ENCODE measurements around the gene KIZ. TPM values are rescaled to one million over a fixed set of nuclear protein-coding genes. Genes with fewer than 3 reads are reported as not detected.

KIZ gene
- total RNA-seq, 4 donors from 2014 or later: 46.7 to 73.0 (median 48.6) TPM

DNA sequence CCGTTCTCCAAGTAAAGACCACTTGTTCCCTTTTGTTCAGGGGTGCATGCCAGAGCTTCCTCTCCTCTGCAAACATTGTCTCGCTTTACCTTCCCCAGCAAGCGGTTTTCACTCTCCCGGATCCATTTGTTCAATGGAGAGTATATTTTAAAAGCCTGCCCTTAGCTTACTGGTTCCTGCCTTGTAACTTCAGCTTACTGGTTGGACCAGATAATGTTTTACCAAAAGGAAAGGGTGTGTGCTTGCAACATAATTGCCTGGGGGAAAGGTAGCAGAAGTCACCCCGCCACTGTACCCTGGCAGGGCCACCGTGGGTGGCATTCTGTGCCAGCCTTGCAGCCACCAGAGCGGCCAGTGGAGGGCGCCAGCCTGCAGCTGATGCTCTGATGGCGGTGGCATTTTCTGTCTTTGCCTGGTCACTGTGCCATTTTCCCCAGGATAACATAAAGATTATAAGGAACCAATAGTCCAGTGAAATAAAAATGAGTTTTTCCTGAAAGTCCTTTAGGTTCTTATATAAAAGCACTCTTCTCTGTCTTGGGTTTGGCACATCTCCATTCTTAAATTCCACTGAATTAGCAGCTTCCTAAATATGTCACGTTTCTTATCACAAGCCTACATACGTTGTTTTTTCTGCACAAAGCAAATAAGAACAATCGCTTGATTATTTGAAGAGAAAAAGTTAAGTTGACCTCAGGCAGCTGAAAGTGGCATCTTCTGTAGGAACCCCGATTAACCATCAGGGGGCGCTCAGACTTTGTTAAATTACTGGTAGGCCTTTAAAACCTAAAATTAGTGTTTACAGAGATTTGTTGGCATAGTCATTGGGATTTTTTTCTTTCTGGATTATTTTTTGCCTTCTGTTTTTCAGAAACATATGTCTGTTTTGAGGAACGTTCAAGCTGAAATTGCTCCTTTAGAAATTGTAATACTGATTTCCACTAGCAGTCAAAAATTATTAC, 109.9 kb downstream of the KIZ start:
- Histone ChIP-seq H3K9me3 (no peaks in the 10 kb centered on the region), H3K4me3 (replicated peaks in 1 of 3) (no peak overlapping the region), H3K27me3 (no peaks in the 10 kb centered on the region), H3K27ac (peak overlapping the region; percentile 13 to 77 (median 49)), H3K4me1 (peaks cover 25 to 35% of the 10 kb centered on the region in 2 donors), H3K36me3 (no peaks in the 10 kb centered on the region)
- peak; percentile 68 to 76 for DNase-seq
- no peak for TF ChIP-seq POLR2A (IDR thresholded peaks at IDR 0.05)
- TF ChIP-seq, protein P1, sequence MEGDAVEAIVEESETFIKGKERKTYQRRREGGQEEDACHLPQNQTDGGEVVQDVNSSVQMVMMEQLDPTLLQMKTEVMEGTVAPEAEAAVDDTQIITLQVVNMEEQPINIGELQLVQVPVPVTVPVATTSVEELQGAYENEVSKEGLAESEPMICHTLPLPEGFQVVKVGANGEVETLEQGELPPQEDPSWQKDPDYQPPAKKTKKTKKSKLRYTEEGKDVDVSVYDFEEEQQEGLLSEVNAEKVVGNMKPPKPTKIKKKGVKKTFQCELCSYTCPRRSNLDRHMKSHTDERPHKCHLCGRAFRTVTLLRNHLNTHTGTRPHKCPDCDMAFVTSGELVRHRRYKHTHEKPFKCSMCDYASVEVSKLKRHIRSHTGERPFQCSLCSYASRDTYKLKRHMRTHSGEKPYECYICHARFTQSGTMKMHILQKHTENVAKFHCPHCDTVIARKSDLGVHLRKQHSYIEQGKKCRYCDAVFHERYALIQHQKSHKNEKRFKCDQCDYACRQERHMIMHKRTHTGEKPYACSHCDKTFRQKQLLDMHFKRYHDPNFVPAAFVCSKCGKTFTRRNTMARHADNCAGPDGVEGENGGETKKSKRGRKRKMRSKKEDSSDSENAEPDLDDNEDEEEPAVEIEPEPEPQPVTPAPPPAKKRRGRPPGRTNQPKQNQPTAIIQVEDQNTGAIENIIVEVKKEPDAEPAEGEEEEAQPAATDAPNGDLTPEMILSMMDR (IDR thresholded peaks at IDR 0.05): peak; percentile 28 to 74 (median 65)
- intact Hi-C loops (cut with DNase I): loop anchor here (5.0 kb wide), 2 partner anchors 267 to 368 kb away; no protein-coding TSS in a partner anchor
- WGBS, 2 donors: 12 to 16% methylated on average over 15 of the region's 15 CpGs

DNA sequence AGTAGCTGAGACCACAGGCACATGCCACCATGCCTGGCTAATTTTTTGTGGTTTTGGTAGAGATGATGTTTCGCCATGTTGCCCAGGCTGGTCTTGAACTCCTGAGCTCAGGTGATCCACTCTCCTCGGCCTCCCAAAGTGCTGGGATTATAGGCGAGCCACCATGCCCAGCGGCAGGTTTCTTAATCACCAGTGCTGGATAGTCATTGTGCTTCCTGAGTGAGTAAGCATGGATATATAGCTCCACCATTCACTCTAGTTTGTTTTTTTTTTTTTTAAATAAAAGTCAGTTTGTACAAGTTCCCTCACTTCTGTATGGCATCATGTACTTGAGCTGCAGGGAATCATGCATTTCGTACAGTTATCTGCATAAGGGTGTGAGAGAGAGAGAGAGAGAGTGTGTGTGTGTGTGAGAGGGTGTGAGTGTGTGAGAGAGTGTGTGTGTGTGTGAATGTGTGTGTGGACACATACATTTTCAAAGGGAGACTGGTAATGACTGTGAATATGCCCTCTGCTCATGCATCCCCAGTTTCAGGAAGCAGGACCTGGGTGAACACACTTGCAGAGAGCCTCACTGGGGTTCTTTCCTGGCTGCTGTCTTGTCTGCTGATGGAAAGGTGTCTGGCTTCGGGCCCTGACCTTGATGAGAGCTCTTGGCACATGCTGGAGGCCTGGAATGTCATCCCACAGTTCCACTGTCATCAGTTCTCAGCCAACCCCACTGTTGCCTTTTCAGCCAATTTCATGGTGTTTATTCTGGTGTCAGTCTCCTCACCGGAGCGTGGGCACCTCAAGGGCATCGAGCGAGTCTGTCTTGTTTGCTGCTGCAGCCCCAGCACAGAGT, 112.3 kb downstream of the KIZ start:
- H3K9me3 ChIP-seq: no peaks in the 10 kb centered on the region
- TF ChIP-seq, protein P1 (IDR thresholded peaks at IDR 0.05): no peak
- TF ChIP-seq POLR2A (IDR thresholded peaks at IDR 0.05): no peak
- no peaks in the 10 kb centered on the region for H3K27me3 ChIP-seq
- 62 to 69% methylated on average over 10 of the region's 10 CpGs for WGBS, 2 donors
- no peaks in the 10 kb centered on the region for H3K36me3 ChIP-seq
- peak in 1 of 2 donors; percentile 30 for DNase-seq
- intact Hi-C loops (cut with DNase I): loop anchor here (5.0 kb wide), 2 partner anchors 264 to 371 kb away; no protein-coding TSS in a partner anchor
- H3K27ac ChIP-seq: no peak overlapping the region
- no peak overlapping the region for H3K4me3 ChIP-seq (replicated peaks in 1 of 3)
- H3K4me1 ChIP-seq: peaks cover 19 to 31% of the 10 kb centered on the region in 2 donors

DNA sequence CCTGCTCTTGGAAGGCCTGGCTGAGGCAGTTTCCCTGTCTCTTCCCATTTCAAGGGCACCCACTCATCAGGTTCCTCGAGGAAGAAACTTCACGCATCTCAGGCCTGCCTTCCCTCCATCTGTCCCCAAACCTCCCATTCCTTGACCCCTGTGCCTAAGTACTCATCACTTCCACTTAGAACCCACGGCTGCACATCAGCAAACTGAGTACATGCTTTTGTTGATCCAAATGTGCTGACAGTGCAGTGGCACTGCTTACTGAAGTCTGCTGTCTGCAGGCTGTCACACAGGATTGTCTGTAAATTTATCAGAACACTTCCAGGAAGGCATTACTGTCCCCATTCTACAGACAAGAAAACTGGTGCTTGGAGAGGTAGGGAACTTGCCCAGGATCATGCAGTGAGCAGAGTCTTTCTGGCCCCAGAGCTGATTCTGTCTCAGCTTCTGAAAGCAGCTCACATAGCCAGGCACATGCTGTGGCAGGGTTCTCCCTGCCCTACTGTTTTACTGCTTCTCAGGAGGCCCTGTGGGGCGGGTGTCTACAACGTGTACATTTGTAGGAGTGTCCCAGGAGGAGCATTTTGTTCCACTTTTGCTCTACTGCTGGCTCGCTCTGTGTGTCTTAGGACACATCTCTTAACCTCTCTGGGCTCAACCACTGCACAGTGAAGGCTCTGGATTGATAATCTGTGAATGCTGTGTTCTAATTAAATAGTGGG, 113.1 kb downstream of the KIZ start:
- H3K36me3 ChIP-seq: peaks cover 0 to 4% of the 10 kb centered on the region in 2 donors
- peaks cover 19 to 28% of the 10 kb centered on the region in 2 donors for H3K4me1 ChIP-seq
- H3K27ac ChIP-seq: no peak overlapping the region
- 83 to 86% methylated on average over 6 of the region's 6 CpGs for WGBS, 2 donors
- intact Hi-C loops (cut with DNase I): loop anchor here (5.0 kb wide), 2 partner anchors 263 to 372 kb away; no protein-coding TSS in a partner anchor
- H3K27me3 ChIP-seq: no peaks in the 10 kb centered on the region
- no peak for DNase-seq
- H3K4me3 ChIP-seq (replicated peaks in 1 of 3): no peak overlapping the region
- TF ChIP-seq, protein P1 (IDR thresholded peaks at IDR 0.05): no peak
- no peak for TF ChIP-seq POLR2A (IDR thresholded peaks at IDR 0.05)
- no peaks in the 10 kb centered on the region for H3K9me3 ChIP-seq

DNA sequence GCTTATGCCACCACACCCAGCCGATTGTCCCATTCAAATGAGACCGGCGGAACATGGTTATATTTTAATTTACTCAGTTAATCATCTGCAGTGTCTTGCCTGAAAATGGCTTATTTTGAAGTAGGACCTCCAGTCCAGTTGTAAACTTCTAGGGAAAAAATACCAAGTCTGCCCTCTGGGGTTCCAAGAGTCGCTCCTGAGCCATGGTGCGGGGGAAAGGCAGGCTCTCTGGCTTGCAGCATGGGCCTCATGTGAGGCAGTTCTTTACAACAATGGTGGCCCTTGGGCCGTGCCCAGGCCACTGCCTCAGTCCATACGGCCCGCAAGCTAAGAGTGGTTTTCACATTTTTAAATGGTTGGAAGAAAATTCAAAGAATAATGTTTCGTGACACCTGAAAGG, 114.5 kb downstream of the KIZ start:
- H3K9me3 ChIP-seq: no peaks in the 10 kb centered on the region
- TF ChIP-seq, protein P1 (IDR thresholded peaks at IDR 0.05): no peak
- TF ChIP-seq POLR2A (IDR thresholded peaks at IDR 0.05): no peak
- DNase-seq: no peak
- 93 to 94% methylated on average over 9 of the region's 9 CpGs for WGBS, 2 donors
- H3K36me3 ChIP-seq: peaks cover 0 to 4% of the 10 kb centered on the region in 2 donors
- no peak overlapping the region for H3K27ac ChIP-seq
- no peaks in the 10 kb centered on the region for H3K27me3 ChIP-seq
- peaks cover 11 to 20% of the 10 kb centered on the region in 2 donors for H3K4me1 ChIP-seq
- intact Hi-C loops (cut with DNase I): no loop called here
- no peak overlapping the region for H3K4me3 ChIP-seq (replicated peaks in 1 of 3)
